Osteoblast (primary cell): ENCODE results near the gene FBXO7. TPM values are rescaled to one million over a fixed set of nuclear protein-coding genes. Genes with fewer than 3 reads are reported as not detected.

Experiments
- DNase-seq: peaks from one replicate; pipeline ENCODE4 v3.0.0; 2011; ENCODE audit warnings: low spot score, mixed read lengths; ENCODE audit not compliant: insufficient read length; ENCODE audit errors: missing footprints
- H2AFZ ChIP-seq: 2 replicates; pipeline ENCODE4 v1.6.0; 2011; ENCODE audit warnings: mild to moderate bottlenecking, low read length
- H3K27ac ChIP-seq: 2 replicates; pipeline ENCODE4 v1.5.1; 2011; ENCODE audit warnings: mild to moderate bottlenecking, low read depth, low read length, moderate library complexity
- H3K27me3 ChIP-seq: 2 replicates; pipeline ENCODE4 v1.6.0; 2012; ENCODE audit warnings: mild to moderate bottlenecking, control low read depth, inconsistent platforms, low read length, moderate library complexity; ENCODE audit not compliant: insufficient read depth
- H3K36me3 ChIP-seq: 2 replicates; pipeline ENCODE4 v1.5.1; 2011; ENCODE audit warnings: mild to moderate bottlenecking, low read length, control low read depth, moderate library complexity; ENCODE audit not compliant: insufficient read depth
- H3K4me1 ChIP-seq: 2 replicates; pipeline ENCODE4 v1.5.1; 2011; ENCODE audit warnings: mild to moderate bottlenecking, low read length, control low read depth, moderate library complexity; ENCODE audit not compliant: insufficient read depth
- H3K4me2 ChIP-seq: 2 replicates; pipeline ENCODE4 v1.6.0; 2011; ENCODE audit warnings: mild to moderate bottlenecking, low read length; ENCODE audit not compliant: insufficient read depth
- H3K4me3 ChIP-seq: fragments of 200-600 bp; sonication (generic); 3 replicates; pipeline ENCODE4 v1.5.1; 2012; ENCODE audit warnings: mild to moderate bottlenecking, low read length, inconsistent platforms; ENCODE audit not compliant: insufficient read depth
- H3K79me2 ChIP-seq: 2 replicates; pipeline ENCODE4 v1.6.0; 2012; ENCODE audit warnings: mild to moderate bottlenecking, low read length, control low read depth, inconsistent platforms; ENCODE audit not compliant: insufficient read depth
- H3K9me3 ChIP-seq: 2 replicates; pipeline ENCODE4 v1.5.1; 2011; ENCODE audit warnings: low read depth, low read length, control low read depth
- H4K20me1 ChIP-seq: 2 replicates; pipeline ENCODE4 v1.6.0; 2012; ENCODE audit warnings: mild to moderate bottlenecking, low read length, control low read depth; ENCODE audit not compliant: insufficient read depth
- total RNA-seq: library from RNA; depleted of rRNA; stranded (reverse); fragments of >200 nt; gene quantifications from 2 replicates; pipeline ENCODE4 v1.2.3, GENCODE V29; 2012
- TF ChIP-seq, protein P1 (sequence below): IDR thresholded peaks from 2 replicates; pipeline ENCODE4 v1.5.1; 2011; ENCODE audit warnings: mild to moderate bottlenecking, low read depth, low read length, moderate library complexity; ENCODE audit errors: extremely low read depth

Gene FBXO7
- total RNA-seq, 1 donor: 80.0 TPM

DNA sequence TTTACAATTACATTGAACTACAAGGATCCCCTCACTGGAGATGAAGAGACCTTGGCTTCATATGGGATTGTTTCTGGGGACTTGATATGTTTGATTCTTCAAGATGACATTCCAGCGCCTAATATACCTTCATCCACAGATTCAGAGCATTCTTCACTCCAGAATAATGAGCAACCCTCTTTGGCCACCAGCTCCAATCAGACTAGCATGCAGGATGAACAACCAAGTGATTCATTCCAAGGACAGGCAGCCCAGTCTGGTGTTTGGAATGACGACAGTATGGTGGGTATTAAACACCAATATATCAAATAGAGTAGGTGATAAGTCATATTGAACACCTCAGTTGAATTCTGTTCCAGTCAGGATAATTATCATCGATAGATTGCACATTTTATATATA is 4.4 kb downstream of the FBXO7 start:
- Histone ChIP-seq H4K20me1 (peaks cover 72% of the 10 kb centered on the region), H2AFZ (no peak overlapping the region), H3K36me3 (no peaks in the 10 kb centered on the region), H3K4me1 (peaks cover 20% of the 10 kb centered on the region), H3K27me3 (no peaks in the 10 kb centered on the region), H3K27ac (no peak overlapping the region), H3K4me2 (no peak overlapping the region), H3K79me2 (peaks cover 88% of the 10 kb centered on the region), H3K9me3 (no peaks in the 10 kb centered on the region), H3K4me3 (no peak overlapping the region)
- TF ChIP-seq, protein P1, sequence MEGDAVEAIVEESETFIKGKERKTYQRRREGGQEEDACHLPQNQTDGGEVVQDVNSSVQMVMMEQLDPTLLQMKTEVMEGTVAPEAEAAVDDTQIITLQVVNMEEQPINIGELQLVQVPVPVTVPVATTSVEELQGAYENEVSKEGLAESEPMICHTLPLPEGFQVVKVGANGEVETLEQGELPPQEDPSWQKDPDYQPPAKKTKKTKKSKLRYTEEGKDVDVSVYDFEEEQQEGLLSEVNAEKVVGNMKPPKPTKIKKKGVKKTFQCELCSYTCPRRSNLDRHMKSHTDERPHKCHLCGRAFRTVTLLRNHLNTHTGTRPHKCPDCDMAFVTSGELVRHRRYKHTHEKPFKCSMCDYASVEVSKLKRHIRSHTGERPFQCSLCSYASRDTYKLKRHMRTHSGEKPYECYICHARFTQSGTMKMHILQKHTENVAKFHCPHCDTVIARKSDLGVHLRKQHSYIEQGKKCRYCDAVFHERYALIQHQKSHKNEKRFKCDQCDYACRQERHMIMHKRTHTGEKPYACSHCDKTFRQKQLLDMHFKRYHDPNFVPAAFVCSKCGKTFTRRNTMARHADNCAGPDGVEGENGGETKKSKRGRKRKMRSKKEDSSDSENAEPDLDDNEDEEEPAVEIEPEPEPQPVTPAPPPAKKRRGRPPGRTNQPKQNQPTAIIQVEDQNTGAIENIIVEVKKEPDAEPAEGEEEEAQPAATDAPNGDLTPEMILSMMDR: no peak
- DNase-seq: peak; percentile 62

DNA sequence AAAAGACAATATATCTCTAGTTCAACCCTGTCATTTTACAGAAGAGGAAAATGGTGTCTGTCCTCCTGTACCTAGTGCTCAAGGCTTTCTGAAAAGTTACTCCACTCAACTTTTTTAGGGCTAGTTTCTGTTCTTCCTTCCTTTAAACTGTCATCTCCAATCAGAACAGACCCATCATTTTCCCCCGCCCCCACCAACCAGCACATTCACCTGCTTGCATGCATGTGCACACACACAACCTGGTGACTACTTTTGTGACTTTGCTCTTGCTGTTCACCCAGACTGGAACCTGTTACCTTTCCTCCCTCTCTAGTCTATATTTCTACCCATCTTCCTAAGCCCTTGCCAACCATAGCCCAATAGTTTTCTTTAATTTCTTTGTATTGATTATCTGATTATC is 5.6 kb downstream of the FBXO7 start:
- Histone ChIP-seq H3K9me3 (no peaks in the 10 kb centered on the region), H3K4me3 (no peak overlapping the region), H3K4me1 (peaks cover 19% of the 10 kb centered on the region), H3K79me2 (peaks cover 95% of the 10 kb centered on the region), H3K27me3 (no peaks in the 10 kb centered on the region), H3K4me2 (no peak overlapping the region), H3K27ac (no peak overlapping the region), H3K36me3 (peaks cover 9% of the 10 kb centered on the region), H2AFZ (no peak overlapping the region), H4K20me1 (peaks cover 77% of the 10 kb centered on the region)
- TF ChIP-seq, protein P1: no peak
- DNase-seq: no peak

- peaks cover 9% of the 10 kb centered on the region for H3K4me1 ChIP-seq
- TF ChIP-seq, protein P1: no peak
- H3K27me3 ChIP-seq: no peaks in the 10 kb centered on the region
- H3K79me2 ChIP-seq: peaks cover 89% of the 10 kb centered on the region
- H4K20me1 ChIP-seq: peaks cover 58% of the 10 kb centered on the region
- H3K9me3 ChIP-seq: no peaks in the 10 kb centered on the region
- peaks cover 32% of the 10 kb centered on the region for H3K36me3 ChIP-seq
- H3K27ac ChIP-seq: no peak overlapping the region
- H2AFZ ChIP-seq: no peak overlapping the region
- no peak overlapping the region for H3K4me2 ChIP-seq
- DNase-seq: no peak
- H3K4me3 ChIP-seq: no peak overlapping the region
These were observed 8.1 kb downstream of the FBXO7 start for GRCh38 chr22:32482708-32483107.

DNA sequence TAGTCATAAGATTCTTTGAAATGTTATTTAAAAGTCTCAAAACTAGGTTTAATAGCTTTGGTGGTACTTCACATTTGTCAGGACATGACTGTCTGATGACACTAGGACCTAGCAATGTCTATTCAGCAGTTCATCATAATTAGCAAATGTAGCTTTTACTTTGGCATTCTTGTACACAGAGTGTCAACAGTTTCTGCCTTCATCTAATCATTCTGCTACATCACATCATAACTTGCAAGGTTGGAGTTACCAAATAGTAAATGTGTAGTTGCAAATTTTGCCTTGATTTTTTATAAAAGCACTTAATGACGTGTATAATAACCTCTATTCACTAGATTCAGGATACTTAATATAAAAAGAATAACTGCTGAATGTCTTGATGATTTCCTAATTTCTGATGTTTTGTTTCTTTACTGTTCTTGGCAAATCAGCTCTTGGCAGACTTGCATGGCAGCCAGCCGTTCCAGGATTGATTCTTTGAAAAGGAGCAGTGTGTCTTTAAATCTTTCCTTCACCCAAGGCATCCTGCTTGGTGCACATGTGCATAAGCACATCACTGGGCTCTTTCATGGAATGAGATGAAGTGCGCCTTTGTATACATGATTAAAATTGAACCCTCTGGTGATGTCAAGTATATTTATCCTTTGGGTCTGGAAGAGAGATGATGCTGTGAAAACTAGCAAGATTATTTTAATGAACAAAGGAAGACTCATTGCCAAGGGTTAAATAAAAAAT is 12.2 kb downstream of the FBXO7 start:
- Histone ChIP-seq H3K9me3 (no peaks in the 10 kb centered on the region), H3K79me2 (peaks cover 64% of the 10 kb centered on the region), H3K27ac (no peak overlapping the region), H3K4me3 (no peak overlapping the region), H3K4me1 (peaks cover 5% of the 10 kb centered on the region), H3K27me3 (no peaks in the 10 kb centered on the region), H3K36me3 (peaks cover 53% of the 10 kb centered on the region), H4K20me1 (peaks cover 27% of the 10 kb centered on the region), H3K4me2 (no peak overlapping the region), H2AFZ (no peak overlapping the region)
- no peak for DNase-seq
- TF ChIP-seq, protein P1: no peak
